Activated T-cell treated with anti-CD3 and anti-CD28 coated beads, Interleukin-2, amount 50 U/mL, for 24 hours (primary cell): Measurements from ENCODE around the gene PTPRU.

ENCODE experiments used
- DNase-seq: peaks from one replicate; pipeline ENCODE4 v3.0.0-alpha.2; 2020
- H3K27ac Mint-ChIP-seq: 2 replicates; pipeline ENCODE4 v1.8.0; 2020; ENCODE audit warnings: mild to moderate bottlenecking, mixed read lengths
- H3K27me3 Mint-ChIP-seq: 2 replicates; pipeline ENCODE4 v1.8.0; 2020; ENCODE audit warnings: mixed read lengths
- H3K36me3 Mint-ChIP-seq: 2 replicates; pipeline ENCODE4 v1.8.0; 2020; ENCODE audit warnings: low read depth, mixed read lengths
- H3K4me1 Mint-ChIP-seq: 2 replicates; pipeline ENCODE4 v1.8.0; 2020; ENCODE audit warnings: low read depth, mixed read lengths
- H3K4me3 Mint-ChIP-seq: 2 replicates; pipeline ENCODE4 v1.8.0; 2020; ENCODE audit warnings: mild to moderate bottlenecking, moderate library complexity, mixed read lengths
- H3K9me3 Mint-ChIP-seq: 2 replicates; pipeline ENCODE4 v1.8.0; 2020; ENCODE audit warnings: mixed read lengths

Gene PTPRU

DNA sequence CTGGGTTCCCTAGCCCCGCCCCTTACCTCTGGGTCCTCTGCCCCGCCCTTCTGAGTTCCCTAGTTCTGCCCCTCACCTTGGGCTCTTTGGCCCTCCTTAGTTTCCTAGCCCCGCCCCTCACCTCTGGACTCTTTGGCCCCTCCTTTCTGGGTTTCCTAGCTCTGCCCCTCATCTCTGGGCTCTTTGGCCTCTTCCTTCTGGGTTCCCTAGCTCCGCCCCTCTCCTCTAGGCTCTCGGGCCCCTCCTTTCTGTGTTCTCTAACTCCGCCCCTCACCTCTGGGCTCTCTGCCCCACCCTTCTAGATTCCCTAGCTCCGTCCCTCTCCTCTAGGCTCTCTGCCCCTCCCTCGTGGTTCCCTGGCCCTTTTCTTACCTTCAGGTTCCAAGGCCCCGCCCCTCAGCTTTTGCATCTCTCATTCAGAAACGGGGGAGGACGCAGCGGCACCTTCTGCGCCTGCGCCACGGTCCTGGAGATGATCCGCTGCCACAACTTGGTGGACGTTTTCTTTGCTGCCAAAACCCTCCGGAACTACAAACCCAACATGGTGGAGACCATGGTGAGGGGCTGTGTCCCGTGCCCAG is 88.5 kb downstream of the PTPRU start:
- DNase-seq = no peak
- H3K27ac Mint-ChIP-seq = no peak overlapping the region
- H3K4me1 Mint-ChIP-seq = no peaks in the 10 kb centered on the region
- H3K4me3 Mint-ChIP-seq = no peak overlapping the region
- H3K9me3 Mint-ChIP-seq = no peaks in the 10 kb centered on the region
- no peaks in the 10 kb centered on the region for H3K36me3 Mint-ChIP-seq
- peaks cover 4% of the 10 kb centered on the region for H3K27me3 Mint-ChIP-seq

DNA sequence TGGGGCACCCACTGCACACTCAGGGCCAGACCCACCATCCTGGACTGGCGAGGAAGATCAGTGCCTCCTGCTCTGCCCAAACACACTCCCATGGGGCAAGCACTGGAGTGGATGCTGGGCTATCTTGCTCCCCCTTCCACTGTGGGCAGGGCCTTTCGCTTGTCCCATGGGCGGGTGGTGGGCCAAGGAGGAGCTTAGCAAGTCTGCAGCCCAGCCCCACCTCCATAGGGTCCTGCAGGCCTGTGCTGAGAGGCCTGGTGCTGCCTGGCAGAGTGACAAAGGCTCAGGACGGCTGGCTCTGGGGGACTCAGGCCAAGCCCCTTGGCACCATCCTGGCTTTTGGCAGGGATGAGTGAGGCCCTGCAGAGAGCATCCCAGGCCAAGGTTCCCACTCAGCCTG is 89.4 kb downstream of the PTPRU start:
- no peaks in the 10 kb centered on the region for H3K4me1 Mint-ChIP-seq
- no peaks in the 10 kb centered on the region for H3K9me3 Mint-ChIP-seq
- DNase-seq = no peak
- H3K27me3 Mint-ChIP-seq = peaks cover 7% of the 10 kb centered on the region
- no peak overlapping the region for H3K4me3 Mint-ChIP-seq
- H3K36me3 Mint-ChIP-seq = no peaks in the 10 kb centered on the region
- H3K27ac Mint-ChIP-seq = no peak overlapping the region

DNA sequence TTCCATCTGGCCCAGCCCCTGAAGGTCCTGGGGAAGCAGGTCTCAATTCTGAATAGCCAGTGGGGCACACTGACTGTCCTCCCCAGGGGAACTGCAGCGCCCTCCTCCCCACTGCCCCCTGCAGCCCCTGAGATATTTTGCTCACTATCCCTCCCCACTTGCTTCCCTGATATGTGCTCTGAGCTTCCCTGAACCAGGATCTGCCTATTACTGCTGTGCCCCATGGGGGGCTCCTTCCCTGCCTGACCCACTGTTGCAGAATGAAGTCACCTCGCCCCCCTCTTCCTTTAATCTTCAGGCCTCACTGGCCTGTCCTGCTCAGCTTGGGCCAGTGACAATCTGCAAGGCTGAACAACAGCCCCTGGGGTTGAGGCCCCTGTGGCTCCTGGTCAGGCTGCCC is 89.8 kb downstream of the PTPRU start:
- peaks cover 7% of the 10 kb centered on the region for H3K27me3 Mint-ChIP-seq
- H3K4me1 Mint-ChIP-seq = no peaks in the 10 kb centered on the region
- no peak overlapping the region for H3K4me3 Mint-ChIP-seq
- no peaks in the 10 kb centered on the region for H3K9me3 Mint-ChIP-seq
- no peak overlapping the region for H3K27ac Mint-ChIP-seq
- H3K36me3 Mint-ChIP-seq = no peaks in the 10 kb centered on the region
- no peak for DNase-seq

DNA sequence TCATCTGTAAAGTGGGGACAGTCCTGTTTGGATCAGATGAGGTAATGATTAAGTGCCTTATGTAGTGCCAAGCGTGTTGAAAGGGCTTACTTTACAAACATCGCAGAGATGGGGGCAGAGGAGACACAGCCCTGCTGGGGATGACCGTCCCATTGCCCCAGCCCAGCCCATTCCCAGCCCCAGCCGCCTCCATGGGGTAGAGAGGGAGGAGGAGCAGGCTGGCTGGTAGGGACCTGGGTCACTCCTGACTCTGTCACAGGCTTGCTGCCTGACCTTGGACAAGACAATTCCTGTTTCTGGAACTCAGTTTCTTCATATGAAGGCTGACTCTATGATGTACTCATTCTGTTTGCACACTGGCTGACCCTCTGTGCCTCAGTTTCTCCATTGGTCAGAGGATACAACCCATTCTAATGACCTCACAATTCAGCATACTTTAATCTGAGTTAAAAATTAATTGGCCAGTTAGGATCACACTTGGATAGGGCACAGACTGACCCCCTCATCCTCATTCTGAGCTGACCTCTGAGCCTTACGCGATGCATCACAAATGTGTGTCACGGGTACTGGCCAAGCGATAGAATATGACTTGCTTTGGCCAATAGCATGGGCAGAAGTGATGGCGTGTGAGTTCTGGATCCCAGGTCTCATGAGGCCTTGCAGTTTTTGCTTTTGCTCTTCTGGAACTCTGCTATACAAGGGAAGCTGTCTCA is 91.1 kb downstream of the PTPRU start:
- Mint-ChIP-seq H3K27me3 (peaks cover 18% of the 10 kb centered on the region), H3K4me1 (no peaks in the 10 kb centered on the region), H3K9me3 (no peaks in the 10 kb centered on the region), H3K36me3 (no peaks in the 10 kb centered on the region), H3K27ac (no peak overlapping the region), H3K4me3 (no peak overlapping the region)
- DNase-seq = no peak

DNA sequence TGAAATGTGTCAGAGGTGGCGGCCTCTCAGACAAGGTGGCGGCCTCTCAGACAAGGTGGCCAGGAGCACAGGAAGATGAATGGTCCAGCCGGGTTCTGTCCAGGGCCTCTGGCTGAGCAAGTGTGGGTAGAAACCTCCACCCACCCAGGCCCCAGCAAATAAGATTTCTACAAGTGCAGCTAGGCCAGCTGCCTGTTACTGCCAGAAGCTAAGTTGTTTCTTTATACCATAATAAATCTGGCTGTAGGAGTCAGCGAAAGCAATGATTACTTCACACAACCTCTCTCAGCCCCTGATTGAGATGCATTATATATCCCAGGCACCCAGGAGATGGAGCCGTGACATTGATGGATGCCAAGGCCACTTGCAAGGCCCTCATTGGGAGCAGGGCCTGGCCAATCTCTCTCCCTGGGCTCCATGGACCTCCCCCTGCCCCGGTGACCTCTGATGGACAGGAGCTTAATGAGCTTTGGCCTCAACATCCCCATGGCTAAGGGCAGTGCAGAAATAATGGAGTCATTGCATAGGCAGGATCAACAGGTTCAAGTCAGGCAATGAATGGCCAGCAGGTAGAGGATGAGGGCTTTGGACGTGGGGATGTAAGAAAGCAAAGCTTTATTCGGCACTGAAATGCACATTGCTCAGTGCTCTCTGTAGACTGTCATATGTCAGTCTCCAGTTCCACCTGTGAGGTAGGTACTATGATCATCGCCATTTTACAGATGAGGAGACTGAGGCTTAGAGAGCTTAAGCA is 92.9 kb downstream of the PTPRU start:
- no peaks in the 10 kb centered on the region for H3K9me3 Mint-ChIP-seq

DNA sequence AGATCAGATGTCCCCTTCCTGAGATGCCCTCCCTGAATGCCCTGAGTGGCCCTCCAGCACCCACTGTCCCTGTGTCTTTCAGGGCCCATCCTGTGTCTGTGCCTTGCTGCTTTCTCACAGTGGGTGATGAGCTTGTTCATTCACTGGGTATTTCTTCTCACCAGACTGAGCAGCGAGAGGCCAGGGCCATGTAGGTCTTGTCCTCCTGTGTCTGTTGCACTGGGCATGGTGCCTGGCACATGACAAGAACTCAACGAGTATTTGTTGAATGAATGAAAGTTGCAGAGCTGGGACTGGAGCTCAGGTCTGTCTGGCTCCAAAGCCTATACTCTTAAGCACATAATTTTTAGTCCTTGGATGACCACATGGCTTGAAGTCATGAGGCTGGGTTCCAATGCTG is 93.8 kb downstream of the PTPRU start:
- no peaks in the 10 kb centered on the region for H3K4me1 Mint-ChIP-seq

More for the DNA sequence above, 92.9 kb downstream of the PTPRU start:
- no peak for DNase-seq
- H3K27me3 Mint-ChIP-seq = peaks cover 23% of the 10 kb centered on the region
- no peaks in the 10 kb centered on the region for H3K4me1 Mint-ChIP-seq
- no peaks in the 10 kb centered on the region for H3K36me3 Mint-ChIP-seq
- H3K4me3 Mint-ChIP-seq = no peak overlapping the region
- H3K27ac Mint-ChIP-seq = no peak overlapping the region

DNA sequence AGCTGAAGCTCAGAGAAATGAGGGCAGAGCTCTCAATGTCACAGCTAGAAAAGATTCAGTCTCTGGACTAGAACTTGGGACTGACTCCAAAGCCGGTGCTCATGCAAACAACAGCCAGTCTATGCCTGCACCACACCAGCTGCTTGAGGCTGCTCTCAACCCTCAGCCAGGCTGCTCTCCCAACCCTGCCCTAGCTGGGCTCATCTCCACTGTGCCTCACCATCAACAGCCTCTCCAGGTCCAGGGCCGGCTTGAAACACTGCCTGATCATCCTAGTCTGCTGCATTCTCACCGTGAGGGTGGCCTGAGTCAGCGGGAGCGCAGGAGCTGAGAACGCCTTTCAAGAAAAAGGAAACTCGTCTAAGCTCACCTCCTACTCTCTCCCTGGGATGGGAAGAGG is 94.5 kb downstream of the PTPRU start:
- Mint-ChIP-seq H3K36me3 (no peaks in the 10 kb centered on the region), H3K4me3 (no peak overlapping the region), H3K27me3 (peaks cover 27% of the 10 kb centered on the region), H3K27ac (no peak overlapping the region), H3K9me3 (peaks cover 4% of the 10 kb centered on the region), H3K4me1 (no peaks in the 10 kb centered on the region)
- no peak for DNase-seq

More for the DNA sequence above, 93.8 kb downstream of the PTPRU start:
- no peaks in the 10 kb centered on the region for H3K36me3 Mint-ChIP-seq
- H3K27me3 Mint-ChIP-seq = peaks cover 23% of the 10 kb centered on the region
- no peak for DNase-seq
- no peaks in the 10 kb centered on the region for H3K9me3 Mint-ChIP-seq
- no peak overlapping the region for H3K4me3 Mint-ChIP-seq
- H3K27ac Mint-ChIP-seq = no peak overlapping the region

DNA sequence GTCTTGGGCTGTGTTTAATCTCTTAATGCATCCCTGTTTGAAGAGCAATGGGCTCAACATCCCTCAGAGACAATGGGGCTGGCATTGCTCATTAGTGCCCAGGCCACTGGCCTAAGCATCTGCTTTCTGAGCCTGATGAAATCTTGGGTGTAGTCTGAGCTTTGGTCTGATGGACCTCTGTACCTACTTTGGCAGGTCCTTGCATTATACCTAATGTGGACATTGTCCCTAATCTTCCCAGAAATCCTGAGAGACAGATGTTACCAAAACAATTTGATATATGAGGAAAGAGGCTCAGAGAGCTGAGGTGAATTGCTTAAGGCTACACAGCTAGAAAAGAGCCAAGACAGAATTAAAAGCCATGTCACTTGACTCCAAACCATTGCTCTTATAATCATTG is 95.0 kb downstream of the PTPRU start:
- Mint-ChIP-seq H3K4me1 (no peaks in the 10 kb centered on the region), H3K36me3 (no peaks in the 10 kb centered on the region), H3K27me3 (peaks cover 27% of the 10 kb centered on the region), H3K27ac (no peak overlapping the region), H3K4me3 (no peak overlapping the region), H3K9me3 (peaks cover 4% of the 10 kb centered on the region)
- no peak for DNase-seq

DNA sequence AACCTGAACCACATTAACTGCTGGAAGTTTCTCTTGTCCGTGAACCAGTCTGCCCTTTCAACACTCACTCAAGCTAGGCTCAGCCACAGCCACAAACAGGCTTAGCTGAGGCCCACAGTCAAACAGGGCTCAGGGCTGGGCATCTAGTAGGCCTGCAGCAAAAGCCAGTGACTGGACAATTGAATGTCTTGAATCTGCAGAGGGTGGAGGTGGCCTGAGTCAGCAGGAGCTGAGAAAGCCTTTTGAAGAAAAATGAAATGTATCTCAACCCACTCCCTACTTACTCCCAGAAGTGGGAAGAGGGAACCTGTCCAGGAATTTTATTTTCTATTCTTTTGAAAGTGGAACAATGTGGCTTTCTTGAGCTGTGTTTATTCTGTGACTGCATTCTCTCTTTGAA is 95.4 kb downstream of the PTPRU start:
- no peak for DNase-seq
- H3K27ac Mint-ChIP-seq = no peak overlapping the region
- H3K27me3 Mint-ChIP-seq = peaks cover 29% of the 10 kb centered on the region
- H3K9me3 Mint-ChIP-seq = peaks cover 4% of the 10 kb centered on the region
- no peaks in the 10 kb centered on the region for H3K4me1 Mint-ChIP-seq
- no peaks in the 10 kb centered on the region for H3K36me3 Mint-ChIP-seq
- no peak overlapping the region for H3K4me3 Mint-ChIP-seq

DNA sequence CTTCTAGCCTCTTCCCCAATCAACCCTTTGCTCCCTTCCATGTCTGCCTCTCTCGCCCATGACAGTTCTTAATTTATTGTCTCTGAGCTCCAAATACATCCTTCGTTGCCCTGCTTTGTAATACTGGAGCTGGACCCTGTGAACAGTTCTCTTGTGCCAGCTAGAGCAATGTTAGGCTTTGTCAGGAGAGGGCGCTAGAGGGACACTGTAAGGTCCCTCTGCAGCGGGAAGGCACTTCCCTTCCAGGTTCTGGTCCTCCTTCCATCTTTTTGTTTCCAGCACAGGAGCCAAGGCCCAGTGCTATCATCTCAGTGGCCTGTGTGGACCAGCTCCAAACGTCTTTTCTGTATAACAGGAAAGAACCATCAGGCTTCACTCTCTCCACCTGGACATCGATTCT is 95.9 kb downstream of the PTPRU start:
- no peaks in the 10 kb centered on the region for H3K36me3 Mint-ChIP-seq
- H3K4me3 Mint-ChIP-seq = no peak overlapping the region
- peaks cover 31% of the 10 kb centered on the region for H3K27me3 Mint-ChIP-seq
- H3K9me3 Mint-ChIP-seq = peaks cover 4% of the 10 kb centered on the region
- H3K27ac Mint-ChIP-seq = no peak overlapping the region
- no peaks in the 10 kb centered on the region for H3K4me1 Mint-ChIP-seq
- no peak for DNase-seq

DNA sequence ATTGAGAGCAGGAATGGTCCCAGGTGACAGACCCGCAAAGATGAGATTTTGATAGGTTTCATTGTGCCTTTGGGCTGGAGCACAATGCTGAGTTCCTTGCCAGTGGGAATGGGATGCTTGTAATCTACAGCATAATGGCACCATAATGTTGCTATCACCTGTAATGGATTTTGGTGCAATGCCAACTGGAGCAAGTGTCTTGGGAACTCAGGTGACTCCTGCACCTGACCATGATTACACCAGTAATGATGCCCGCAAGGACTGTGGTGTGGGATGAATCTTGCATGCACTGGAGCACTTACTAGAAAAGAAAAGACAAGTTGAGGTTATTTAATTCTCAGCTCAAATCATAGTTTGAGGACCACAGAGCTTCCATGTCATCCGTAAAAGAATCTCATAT is 96.7 kb downstream of the PTPRU start:
- no peak overlapping the region for H3K4me3 Mint-ChIP-seq
- H3K9me3 Mint-ChIP-seq = peaks cover 4% of the 10 kb centered on the region
- no peaks in the 10 kb centered on the region for H3K4me1 Mint-ChIP-seq
- peaks cover 31% of the 10 kb centered on the region for H3K27me3 Mint-ChIP-seq
- H3K27ac Mint-ChIP-seq = no peak overlapping the region
- DNase-seq = no peak
- no peaks in the 10 kb centered on the region for H3K36me3 Mint-ChIP-seq

DNA sequence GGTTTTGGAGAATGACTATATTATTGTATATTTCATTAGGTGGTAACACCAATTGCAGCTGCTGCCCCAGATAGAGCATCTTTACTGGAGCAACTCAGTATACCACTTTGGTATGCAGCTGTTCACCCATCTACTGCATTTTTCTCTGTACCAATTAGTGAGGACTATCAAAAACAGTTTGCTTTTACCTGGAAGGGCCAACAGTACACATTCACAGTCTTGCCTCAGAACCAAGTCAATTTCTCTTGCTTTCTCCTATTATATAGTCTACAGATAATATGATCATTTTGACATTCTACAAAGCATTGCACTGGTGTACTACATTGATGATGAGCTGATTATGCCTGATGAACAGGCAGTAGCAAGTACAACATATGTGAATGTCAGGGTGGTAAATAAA is 99.3 kb downstream of the PTPRU start:
- DNase-seq = no peak
- Mint-ChIP-seq H3K4me1 (no peaks in the 10 kb centered on the region), H3K36me3 (no peaks in the 10 kb centered on the region), H3K4me3 (no peak overlapping the region), H3K27ac (no peak overlapping the region), H3K27me3 (peaks cover 32% of the 10 kb centered on the region), H3K9me3 (peaks cover 4% of the 10 kb centered on the region)

DNA sequence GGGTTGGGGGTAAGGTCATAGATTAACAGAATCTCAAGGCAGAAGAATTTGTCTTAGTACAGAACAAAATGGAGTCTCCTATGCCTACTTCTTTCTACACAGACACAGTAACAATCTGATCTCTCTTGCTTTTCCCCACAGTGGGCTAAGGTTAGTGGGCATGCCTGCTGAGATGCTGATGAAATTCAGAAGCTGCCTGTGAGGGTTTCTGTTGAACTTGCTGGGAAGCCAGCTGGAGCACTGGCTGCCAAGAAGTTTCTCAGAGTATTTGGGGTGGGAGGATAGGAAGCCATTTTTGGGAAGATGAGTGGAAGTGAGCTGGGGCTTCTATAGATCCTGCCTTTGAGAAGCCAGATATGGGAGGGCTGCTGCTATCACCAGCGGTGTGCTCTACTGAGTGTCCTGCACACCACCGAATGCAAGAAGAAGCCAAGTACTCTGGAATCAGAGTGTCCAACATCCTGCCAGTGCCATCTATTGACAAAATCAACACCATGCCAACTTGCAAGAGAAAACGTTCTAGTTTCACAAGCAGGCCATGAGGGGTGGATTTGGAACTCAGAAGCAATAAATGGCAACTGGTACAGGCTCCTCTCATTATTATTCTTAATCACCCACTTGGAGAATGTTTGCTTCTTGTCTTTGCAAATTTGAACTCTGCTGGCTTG is 102.7 kb downstream of the PTPRU start:
- Mint-ChIP-seq H3K4me1 (no peaks in the 10 kb centered on the region), H3K36me3 (no peaks in the 10 kb centered on the region), H3K27ac (no peak overlapping the region), H3K27me3 (peaks cover 46% of the 10 kb centered on the region), H3K9me3 (peaks cover 4% of the 10 kb centered on the region), H3K4me3 (no peak overlapping the region)
- DNase-seq = no peak

DNA sequence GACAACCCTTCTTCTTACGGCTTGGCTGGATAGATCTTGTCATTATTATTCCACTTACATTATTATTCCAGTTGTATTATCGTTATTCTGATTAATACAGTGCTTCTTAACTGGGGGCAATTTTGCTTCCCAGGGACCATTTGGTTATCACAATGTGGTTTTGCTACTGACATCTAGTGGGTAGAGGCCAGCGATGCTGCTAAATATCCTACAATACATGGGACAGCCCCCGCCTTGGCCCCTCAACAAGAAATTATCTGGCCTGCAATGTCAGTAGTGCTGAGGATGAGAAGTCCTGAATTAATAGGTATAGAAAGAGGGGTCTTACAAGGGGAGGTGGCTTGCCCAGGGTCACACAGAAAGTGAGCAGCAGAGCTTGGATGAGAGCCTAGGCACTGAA is 105.6 kb downstream of the PTPRU start:
- no peaks in the 10 kb centered on the region for H3K9me3 Mint-ChIP-seq
- peaks cover 52% of the 10 kb centered on the region for H3K27me3 Mint-ChIP-seq
- H3K4me1 Mint-ChIP-seq = no peaks in the 10 kb centered on the region
- H3K4me3 Mint-ChIP-seq = no peak overlapping the region
- no peaks in the 10 kb centered on the region for H3K36me3 Mint-ChIP-seq
- no peak for DNase-seq
- no peak overlapping the region for H3K27ac Mint-ChIP-seq

DNA sequence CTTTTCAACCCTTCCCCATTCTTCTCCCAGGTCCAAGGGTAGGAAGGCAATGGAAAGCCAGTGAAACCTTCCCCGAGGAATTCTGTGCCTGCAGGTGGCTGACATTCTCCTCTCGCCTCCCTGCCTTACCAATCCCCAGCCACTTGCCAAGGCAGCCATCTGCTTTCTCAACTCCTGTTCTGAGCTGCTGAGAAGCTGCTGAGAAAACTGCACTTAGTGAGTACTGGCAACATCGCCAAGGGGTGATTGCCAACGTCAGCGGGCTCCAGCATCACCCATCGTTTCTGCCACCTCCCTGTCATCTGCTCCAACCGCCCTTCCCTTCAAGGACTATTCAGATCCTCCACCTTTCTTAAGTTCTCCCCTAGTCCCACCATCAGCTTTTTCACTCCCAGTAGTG is 106.0 kb downstream of the PTPRU start:
- Mint-ChIP-seq H3K9me3 (no peaks in the 10 kb centered on the region), H3K27ac (no peak overlapping the region), H3K27me3 (peaks cover 52% of the 10 kb centered on the region), H3K4me3 (no peak overlapping the region), H3K4me1 (no peaks in the 10 kb centered on the region), H3K36me3 (no peaks in the 10 kb centered on the region)
- DNase-seq = no peak
